ENCODE measurements around the gene TAF5L. TPM values are rescaled to one million over a fixed set of nuclear protein-coding genes. Genes with fewer than 3 reads are reported as not detected.

TAF5L gene
- total RNA-seq, 1 donor from 2014 or later: 8.5 TPM

GRCh38 chr1:229550812-229551567 lies 74.9 kb downstream of the TAF5L start:
- peaks cover 11% of the 10 kb centered on the region for H3K36me3 Mint-ChIP-seq

GRCh38 chr1:229547542-229547941 lies 78.4 kb downstream of the TAF5L start:
- no peak overlapping the region for H3K4me3 Mint-ChIP-seq
- H3K36me3 Mint-ChIP-seq: peaks cover 24% of the 10 kb centered on the region
- no peaks in the 10 kb centered on the region for H3K36me3 ChIP-seq
- H3K9me3 Mint-ChIP-seq: no peaks in the 10 kb centered on the region
- no peak overlapping the region for H3K27ac Mint-ChIP-seq
- peaks cover 4% of the 10 kb centered on the region for H3F3A ChIP-seq (ENCODE audit: low read depth)
- peaks cover 21% of the 10 kb centered on the region for H3K79me2 ChIP-seq (ENCODE audit: low read depth)
- DNase-seq (ENCODE audit: low spot score): no peak
- H3K4me1 Mint-ChIP-seq: peaks cover under 1% of the 10 kb centered on the region
- H3K27me3 ChIP-seq: no peaks in the 10 kb centered on the region
- H4K20me1 ChIP-seq (ENCODE audit: low read depth): no peaks in the 10 kb centered on the region
- H3K4me3 ChIP-seq: no peak overlapping the region
- TF ChIP-seq EZH2phosphoT487 (IDR thresholded peaks at IDR 0.05): no peak
- no peak for TF ChIP-seq CTCF (IDR thresholded peaks at IDR 0.05)
- TF ChIP-seq EZH2 (IDR thresholded peaks at IDR 0.05): no peak
- H3K9ac ChIP-seq: no peak overlapping the region
- no peaks in the 10 kb centered on the region for H3K4me1 ChIP-seq
- H2AFZ ChIP-seq (replicated peaks): no peak overlapping the region
- no peaks in the 10 kb centered on the region for H3K9me3 ChIP-seq (ENCODE audit: low read depth)
- no peak overlapping the region for H3K27ac ChIP-seq
- H3K4me2 ChIP-seq: no peak overlapping the region
- H3K27me3 Mint-ChIP-seq (ENCODE audit: insufficient read depth, low read depth): no peaks in the 10 kb centered on the region

More at GRCh38 chr1:229550812-229551567, 74.9 kb downstream of the TAF5L start:
- H3K27ac ChIP-seq: no peak overlapping the region
- no peaks in the 10 kb centered on the region for H3K27me3 ChIP-seq
- H3K36me3 ChIP-seq: no peaks in the 10 kb centered on the region
- Mint-ChIP-seq H3K27ac (no peak overlapping the region), H3K4me1 (peaks cover 8% of the 10 kb centered on the region), H3K27me3 (ENCODE audit: insufficient read depth, low read depth) (peaks cover 3% of the 10 kb centered on the region), H3K9me3 (no peaks in the 10 kb centered on the region), H3K4me3 (no peak overlapping the region)
- H3F3A ChIP-seq (ENCODE audit: low read depth): peaks cover 4% of the 10 kb centered on the region
- TF ChIP-seq EZH2phosphoT487 (IDR thresholded peaks at IDR 0.05) (no peak), EZH2 (IDR thresholded peaks at IDR 0.05) (no peak), CTCF (IDR thresholded peaks at IDR 0.05) (no peak)
- H3K4me2 ChIP-seq: no peak overlapping the region
- no peak overlapping the region for H3K9ac ChIP-seq
- DNase-seq (ENCODE audit: low spot score): no peak
- no peaks in the 10 kb centered on the region for H3K9me3 ChIP-seq (ENCODE audit: low read depth)
- no peak overlapping the region for H3K4me3 ChIP-seq
- H2AFZ ChIP-seq (replicated peaks): no peak overlapping the region
- H3K4me1 ChIP-seq: peaks cover 5% of the 10 kb centered on the region
- H4K20me1 ChIP-seq (ENCODE audit: low read depth): peaks cover 8% of the 10 kb centered on the region
- H3K79me2 ChIP-seq (ENCODE audit: low read depth): peaks cover 43% of the 10 kb centered on the region

GRCh38 chr1:229544587-229544986 lies 81.3 kb downstream of the TAF5L start:
- Histone ChIP-seq H4K20me1 (ENCODE audit: low read depth) (no peaks in the 10 kb centered on the region), H3K27ac (no peak overlapping the region), H3K27me3 (no peaks in the 10 kb centered on the region), H3K4me3 (no peak overlapping the region), H3K4me1 (no peaks in the 10 kb centered on the region), H3F3A (ENCODE audit: low read depth) (peaks cover 4% of the 10 kb centered on the region), H2AFZ (replicated peaks) (no peak overlapping the region), H3K36me3 (no peaks in the 10 kb centered on the region), H3K9ac (no peak overlapping the region), H3K4me2 (no peak overlapping the region), H3K9me3 (ENCODE audit: low read depth) (no peaks in the 10 kb centered on the region), H3K79me2 (ENCODE audit: low read depth) (peaks cover 2% of the 10 kb centered on the region)
- Mint-ChIP-seq H3K27ac (no peak overlapping the region), H3K4me3 (no peak overlapping the region), H3K4me1 (no peaks in the 10 kb centered on the region), H3K9me3 (no peaks in the 10 kb centered on the region), H3K27me3 (ENCODE audit: insufficient read depth, low read depth) (no peaks in the 10 kb centered on the region), H3K36me3 (peaks cover 26% of the 10 kb centered on the region)
- no peak for DNase-seq (ENCODE audit: low spot score)
- no peak for TF ChIP-seq EZH2 (IDR thresholded peaks at IDR 0.05)
- TF ChIP-seq EZH2phosphoT487 (IDR thresholded peaks at IDR 0.05): no peak
- no peak for TF ChIP-seq CTCF (IDR thresholded peaks at IDR 0.05)

Small RNA genes lying within 50 kb of the gene (small RNA-seq; reads per million reads assigned to genes)
- gene HMGN2P19 (not detected), gene RNA5SP78 (not detected)

Other genes starting within 250 kb of the TAF5L start
- gene ACTA1, start 192.0 kb downstream of the TAF5L start, total RNA-seq (ENCODE audit: low replicate concordance): 1.2 and 2.6 TPM in 2 replicates
- 65.3 and 89.3 TPM in 2 replicates for gene NUP133, start 117.8 kb downstream of the TAF5L start, total RNA-seq (ENCODE audit: low replicate concordance)
- 11.6 and 11.9 TPM in 2 replicates for gene ABCB10, start 67.4 kb downstream of the TAF5L start, total RNA-seq (ENCODE audit: low replicate concordance)
- gene URB2, start 125 bp upstream of the TAF5L start, total RNA-seq (ENCODE audit: low replicate concordance): 10.3 and 12.9 TPM in 2 replicates